Activated T-cell treated with anti-CD3 and anti-CD28 coated beads for 1 hour (primary cell): ENCODE results near the gene ZMIZ1.

Experiments
- DNase-seq: peaks from one replicate; pipeline ENCODE4 v3.0.0-alpha.2; 2020; ENCODE audit warnings: low read depth

The ZMIZ1 gene

DNA sequence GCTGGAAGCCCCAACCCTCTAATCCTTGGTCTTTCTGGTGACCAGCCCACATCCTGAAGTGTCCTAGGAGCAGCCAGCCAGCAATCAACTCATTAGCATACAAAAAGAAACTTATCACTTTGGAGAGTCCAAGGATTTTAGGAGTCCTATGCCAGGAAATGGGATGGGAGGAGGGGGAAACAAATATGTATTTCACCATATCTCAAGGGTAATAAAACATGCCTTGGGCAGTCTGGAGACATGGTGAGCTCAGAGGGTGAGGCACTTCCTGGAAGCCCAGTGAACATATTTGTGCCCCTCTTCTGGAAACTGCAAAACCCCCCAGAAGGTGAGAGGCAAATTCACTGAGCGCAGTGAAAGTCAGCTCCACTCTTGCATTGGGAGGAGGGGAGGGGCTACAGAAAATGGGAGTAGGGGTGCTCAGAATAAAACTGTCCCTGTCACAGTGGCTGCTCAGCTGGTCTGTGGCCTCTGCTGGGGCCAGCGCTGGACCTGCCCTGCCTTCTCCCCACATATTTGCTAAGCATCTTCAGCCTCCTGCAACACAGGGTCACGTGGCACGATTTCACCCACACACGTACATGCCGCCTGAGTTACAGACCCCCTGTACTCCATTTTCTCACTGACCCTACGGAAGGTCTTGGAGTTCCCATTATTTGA, 17.7 kb upstream of the ZMIZ1 start:
- DNase-seq = no peak

DNA sequence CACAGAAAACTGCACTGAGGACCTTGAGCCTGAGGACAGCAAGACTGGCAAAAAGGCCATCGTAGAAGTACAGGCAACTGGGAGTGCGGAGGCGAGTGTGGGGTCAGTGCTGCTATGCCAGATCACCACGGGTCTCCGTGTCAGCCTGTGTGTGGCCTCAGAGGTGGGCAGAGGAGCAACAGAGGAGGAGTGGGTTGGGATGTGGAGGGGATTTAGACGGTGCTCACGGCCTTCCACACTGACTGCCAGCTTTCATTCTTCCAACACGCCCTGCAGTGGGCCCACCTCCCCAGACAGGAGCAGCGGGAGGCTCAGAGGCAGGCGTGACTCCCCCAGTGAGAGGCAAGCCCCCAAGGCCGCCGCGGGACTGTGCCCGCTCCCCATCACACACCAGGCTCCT, 17.0 kb upstream of the ZMIZ1 start:
- DNase-seq = no peak

DNA sequence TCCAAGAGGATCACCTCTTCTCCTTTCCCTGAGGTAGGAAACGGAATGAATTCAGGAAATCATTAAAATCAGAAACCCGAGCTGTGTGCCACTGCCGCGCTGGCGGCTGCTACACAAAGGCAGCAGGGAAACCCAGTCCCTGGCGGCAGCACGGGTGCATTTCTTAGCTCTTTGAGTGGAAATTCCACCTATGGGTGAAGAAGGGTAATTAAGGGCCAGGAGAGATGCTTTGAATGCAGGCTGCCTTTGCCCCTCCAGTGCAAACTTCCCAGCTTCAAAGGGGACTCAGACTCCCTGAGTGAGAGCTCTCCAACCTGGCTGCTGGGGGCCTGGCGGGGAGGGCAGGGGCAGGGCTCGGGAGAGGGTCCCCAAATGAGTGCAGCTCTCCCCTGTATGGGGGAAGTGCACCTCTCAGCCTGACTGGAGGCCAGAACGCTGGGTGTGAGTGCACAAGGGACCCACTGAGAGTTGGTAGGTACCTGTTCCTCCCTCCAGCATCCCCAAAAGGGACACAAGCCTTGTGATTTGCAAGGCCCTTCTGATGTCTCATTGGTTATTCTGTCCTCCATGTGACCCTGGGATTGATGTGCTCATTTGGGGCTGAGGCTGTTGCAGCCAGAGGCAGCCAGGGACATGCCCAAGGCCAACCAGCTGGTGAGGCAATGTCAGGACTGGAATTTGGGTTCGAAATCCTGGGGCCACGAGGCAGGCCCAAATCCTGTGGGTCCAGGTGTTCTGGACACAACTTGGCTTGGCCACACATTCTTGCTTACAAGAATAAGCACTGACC, 16.3 kb upstream of the ZMIZ1 start:
- no peak for DNase-seq

DNA sequence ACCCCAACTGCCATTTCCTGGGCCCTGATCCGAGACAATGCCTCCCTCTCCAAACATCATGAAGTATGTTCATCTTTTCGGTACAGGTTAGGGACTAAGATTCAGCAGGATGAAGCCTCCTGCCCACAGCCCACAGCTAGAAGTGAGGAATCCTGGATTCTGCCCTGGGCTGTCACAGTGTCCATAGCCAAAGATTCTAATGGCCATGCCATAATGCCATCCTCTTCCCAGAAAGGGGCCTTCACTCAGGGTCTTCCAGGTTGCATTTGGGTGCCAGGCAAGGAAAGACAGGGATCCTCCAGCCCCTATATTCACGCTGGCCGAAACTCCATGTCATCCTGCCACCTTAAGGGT, 15.7 kb upstream of the ZMIZ1 start:
- DNase-seq = no peak

DNA sequence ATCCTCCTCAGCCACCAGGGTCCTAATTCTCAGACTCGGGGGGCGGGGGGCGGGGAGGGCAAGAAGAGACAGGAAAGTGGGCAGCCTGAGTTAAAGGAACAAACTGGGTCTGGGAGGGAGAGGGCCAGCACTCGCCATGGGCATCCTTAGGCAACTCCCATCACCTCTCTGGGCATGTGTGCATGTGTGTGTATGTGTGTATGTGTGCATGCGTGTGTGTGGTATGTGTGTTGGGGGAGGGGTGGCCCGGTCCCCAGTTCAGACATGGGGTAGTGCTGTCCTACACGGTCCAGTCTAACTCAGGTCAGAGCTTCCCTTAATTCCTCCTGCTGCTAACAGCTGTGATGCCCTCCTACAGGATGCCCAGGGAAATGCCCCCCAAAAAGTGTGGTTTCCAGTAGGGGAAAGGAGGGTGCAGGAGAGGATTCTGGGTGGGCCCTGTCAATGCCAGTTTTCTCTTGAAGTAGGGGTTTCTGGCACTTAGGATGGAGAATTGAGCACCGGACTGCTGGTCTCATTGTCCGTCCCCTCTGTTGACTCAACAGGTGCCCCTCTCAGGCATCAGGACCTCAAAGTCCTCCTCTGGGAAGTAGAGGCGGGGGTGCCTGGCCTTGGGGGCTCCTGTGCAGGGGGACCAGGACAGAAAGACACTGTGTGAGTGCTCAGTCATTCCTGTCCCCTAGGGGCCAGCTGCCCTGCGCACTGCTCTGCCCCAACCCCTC, 15.1 kb upstream of the ZMIZ1 start:
- no peak for DNase-seq

DNA sequence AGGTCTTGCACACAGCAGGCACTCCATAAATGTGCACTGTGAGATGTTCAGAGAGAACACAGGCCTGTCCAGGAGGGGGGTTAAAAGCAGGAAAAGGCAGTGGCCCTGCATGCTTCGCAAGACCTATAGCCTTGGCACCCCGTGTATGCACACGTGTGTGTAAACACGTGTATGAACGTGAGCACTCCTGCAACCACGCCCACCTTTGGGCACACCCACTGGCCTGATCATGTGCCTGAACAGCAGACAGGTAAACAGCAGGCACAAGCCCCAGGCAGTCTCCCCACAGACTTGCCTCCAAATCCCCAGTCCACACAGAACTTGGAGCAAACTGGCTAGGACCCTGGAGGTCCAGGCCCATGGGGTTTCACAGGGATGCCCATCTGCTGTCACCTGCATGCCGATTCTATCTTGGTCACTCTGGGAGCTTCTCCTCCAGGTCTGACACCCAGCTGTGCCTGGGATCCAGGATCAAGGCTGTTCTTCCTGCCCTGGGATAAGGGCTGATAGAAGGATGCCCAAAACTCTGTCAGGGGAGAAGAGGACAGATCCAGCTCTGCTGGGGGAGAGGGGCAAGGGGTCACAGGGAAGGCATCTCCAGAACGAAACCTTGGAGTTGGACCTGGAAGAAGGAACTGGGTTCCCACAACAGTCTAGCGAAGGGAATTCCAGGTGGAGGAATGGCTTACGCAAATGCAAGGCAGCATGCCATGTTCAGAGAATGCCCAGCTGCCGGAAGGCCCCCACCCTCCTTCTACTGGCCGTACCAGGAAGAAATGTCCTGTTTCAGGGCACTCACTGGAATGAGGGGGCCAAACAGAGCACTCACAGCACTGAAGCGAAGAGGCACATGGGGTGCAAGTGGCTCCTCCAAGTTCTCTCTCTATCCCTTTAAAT, 14.3 kb upstream of the ZMIZ1 start:
- DNase-seq = no peak

DNA sequence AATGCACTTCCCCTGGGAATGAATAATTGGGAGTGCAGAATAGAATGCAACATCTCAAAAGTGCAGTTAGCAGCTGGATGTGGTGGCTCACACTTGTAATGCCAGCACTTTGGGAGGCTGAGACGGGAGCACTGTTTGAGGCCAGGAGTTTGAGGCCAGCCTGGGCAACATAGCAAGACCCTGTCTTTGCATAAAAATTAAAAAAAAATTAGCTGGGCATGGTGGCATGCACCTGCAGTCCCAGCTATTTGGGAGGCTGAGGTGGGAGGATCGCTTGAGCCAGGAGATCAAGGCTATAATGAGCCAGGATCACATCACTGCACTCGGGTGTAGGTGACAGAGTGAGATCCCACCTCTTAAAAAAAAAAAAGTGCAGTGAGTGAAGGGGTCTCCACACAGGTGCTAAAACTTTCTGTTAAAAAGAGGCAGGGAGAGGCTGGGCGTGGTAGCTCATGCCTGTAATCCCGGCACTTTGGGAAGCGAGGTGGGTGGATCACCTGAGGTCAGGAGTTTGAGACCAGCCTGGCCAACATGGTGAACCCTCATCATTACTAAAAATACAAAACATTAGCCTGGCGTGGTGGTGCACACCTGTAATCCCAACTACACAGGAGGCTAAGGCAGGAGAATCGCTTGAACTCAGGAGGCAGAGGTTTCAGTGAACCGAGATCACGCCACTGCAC, 13.5 kb upstream of the ZMIZ1 start:
- no peak for DNase-seq

DNA sequence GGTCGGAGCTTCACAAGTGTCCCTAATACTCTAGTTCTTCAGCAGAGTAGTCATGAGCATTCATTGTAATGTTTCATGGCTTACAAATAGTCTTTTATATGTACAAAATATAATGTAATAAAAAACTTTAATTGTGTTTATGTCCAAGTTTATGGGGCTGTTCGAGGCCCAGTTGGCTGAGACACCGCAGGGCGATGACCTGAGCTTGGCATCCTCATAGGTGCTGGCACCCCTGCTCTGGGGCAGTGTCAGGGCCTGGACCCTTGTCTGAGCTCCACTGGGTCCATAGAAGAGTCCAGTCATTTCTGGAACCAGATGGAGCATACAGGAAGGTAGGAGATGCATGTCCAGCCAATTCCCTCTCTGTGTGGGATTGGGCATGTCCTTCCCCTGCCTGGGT, 12.9 kb upstream of the ZMIZ1 start:
- no peak for DNase-seq

DNA sequence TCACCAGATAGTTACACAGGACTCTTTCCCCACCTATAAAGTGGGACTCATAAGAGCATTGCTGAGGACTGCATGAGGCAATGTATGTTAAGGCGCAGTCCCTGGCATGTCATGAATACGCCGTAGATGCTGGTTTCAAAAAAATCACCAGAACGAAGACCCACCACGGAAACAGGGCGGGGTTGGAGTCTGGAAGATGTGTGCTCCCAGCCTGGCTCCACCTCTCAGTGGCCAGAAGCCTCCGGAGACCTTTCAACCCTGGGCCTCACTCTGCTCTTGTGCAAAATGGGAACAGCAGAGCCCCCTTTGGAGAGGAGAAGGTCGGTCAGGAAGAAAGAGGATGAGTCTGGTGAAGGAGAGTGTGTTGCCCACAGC, 12.4 kb upstream of the ZMIZ1 start:
- DNase-seq = no peak

DNA sequence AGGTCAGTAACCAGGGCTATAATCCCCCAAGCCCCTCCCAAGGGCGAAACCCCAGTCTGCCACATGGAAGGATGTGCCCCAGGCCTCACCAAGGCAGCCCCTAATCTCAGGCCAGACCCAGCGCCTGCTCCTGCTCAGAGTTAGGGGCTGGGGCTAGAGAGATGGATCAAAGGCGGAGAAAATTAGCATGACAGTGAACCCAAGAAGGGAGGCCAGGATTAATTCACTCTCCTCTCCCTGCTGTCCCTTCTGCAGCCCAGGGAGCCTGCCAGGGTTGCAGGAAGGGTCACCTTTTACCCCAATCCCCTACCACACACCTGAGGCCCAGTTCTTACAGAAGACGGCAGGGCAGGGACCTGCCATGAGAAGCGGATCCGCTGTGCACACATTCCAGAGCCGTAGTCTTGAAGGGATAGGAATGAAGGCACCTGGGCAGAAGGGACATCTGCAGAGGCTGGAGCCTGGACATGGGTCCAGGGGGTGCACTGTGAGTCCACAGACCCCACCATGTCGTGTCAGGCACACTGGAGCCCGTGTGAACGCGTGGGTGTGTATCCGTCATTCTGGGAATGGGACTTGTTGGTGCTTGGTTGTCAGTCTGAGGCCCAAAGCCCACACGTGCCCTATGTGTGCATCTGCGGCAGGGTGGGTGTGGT, 11.9 kb upstream of the ZMIZ1 start:
- DNase-seq = no peak

DNA sequence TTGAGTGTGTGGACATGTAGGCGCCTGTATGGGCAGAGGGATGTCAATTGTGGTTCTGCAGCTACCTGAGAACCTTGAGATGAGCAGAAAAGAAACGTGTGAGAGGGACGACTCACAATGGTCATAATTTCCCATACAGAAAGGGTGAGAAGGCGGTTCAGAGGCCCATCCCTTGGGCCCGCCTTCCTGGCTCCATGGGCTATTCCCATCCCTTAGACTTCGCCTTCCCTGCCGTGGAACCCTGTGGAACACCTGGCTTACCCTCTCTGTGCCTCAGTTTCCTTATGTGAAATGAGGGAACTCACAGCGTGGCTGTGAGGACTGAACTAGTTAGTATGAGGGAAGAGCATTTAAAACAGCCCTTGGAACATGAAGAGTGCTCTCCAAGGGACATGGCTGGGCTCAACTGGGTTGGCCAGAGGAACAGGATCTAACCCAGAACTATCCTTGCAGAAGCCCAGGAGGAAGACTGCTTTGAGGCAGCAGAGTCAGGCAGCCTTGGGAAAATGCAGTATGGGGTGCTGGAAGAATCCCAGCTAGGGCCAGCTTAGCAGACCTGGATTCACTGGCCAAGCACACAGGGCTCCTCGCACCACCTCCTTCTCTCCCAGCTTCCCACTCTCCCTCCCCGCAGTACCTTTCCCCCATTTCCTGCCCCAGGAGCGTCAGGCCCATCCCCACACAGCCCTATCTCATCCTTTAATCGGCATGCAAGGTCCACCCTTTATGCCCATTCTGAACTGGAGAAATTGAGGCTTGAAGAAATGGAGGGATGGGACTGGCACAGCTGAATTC, 11.1 kb upstream of the ZMIZ1 start:
- DNase-seq = no peak

DNA sequence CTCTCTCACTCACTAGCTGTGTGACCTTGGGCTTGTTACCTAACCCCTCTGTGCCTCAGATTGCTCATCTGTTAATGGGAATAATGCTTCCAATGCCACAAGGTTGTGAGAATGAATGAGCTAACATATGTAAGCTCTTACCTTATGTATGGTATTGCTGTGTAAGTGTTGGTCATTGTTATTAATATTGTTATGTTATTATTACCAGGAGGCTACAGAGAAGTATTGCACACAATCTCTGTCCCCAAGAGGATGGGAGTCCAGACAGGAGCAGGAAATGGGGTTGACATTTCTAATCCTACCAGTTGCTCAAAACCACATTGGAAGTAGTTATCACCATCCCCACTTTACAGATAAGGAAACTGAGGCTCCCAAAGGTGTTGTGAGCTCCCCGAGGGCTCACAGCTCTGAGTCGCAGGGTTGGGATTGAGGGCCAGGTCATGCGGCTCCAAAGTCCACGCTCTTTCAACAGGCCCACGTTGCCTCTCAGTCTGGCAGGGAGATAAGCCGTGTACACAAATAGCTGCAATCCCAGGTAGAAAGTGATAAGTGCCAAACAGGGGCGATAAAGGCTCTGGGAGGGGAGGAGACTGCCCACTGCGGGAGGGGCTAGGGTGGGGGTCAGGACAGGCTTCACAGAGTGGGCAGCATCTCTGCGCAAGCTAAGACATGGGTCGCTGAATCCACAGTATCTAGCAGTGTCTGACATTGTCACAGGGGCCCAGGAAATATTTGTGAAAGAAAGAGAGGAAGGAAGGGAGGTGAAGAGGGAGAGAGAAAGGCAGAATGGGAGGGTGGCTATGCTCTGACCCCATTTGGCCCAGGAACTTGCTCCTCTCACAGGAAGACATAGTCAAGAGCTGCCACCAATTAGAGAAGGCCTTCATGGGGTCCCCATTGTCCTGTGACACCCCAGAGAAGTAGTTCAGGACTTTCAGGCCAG, 9.6 kb upstream of the ZMIZ1 start:
- DNase-seq = no peak

DNA sequence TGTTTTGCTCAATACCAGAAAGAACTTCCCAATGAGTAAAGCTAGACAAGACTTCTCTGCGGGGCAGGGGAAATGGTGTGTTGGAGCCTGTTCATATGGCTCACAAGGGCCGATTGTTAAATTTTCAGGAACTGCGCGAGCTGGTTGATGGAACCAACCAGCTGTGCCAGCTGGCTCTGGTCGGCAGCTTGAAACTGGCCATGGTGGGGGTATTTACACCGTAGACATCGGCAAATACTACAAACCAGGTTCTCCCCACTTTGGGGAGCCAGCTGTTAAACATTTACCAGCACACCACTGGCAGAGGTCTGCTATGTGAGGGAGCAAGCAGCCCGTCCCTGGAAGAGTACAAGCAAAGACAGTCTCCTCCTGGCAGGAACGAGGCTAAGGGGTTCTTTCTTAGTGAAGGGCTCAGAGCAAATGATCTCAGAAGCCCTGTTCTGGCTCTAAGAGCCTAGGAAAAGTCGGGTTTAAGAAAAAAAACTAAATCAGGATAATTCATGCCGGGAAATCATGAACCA, 8.8 kb upstream of the ZMIZ1 start:
- no peak for DNase-seq

DNA sequence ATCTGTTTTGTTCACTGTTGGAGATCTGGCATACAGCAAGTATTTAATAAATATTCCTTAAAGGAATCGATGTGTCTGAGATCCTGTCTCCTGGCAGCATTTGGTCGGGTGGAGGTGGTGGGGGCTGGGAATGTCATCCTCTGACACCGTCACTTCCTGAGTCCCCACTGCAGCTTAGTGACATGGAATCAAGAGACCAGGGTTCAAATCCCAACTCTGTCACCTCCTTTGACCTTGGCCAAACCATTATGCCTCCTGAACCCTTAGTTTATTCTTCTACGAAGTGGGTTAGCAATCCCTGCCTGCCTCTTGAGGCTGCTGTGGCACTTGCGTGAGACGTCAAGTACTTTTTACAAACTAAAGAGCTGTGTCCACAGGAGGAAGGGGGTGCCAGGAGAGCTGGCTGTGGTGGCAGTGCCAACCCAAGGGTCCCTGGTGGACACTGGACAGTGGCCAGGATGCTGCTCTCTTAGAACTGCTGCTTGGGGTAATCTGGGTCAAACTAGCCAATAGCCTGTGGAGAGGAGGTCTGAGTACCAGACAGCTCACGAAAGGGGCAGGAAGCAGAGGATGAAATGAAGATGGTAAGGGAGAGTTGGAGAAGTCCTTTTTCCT, 8.0 kb upstream of the ZMIZ1 start:
- no peak for DNase-seq

DNA sequence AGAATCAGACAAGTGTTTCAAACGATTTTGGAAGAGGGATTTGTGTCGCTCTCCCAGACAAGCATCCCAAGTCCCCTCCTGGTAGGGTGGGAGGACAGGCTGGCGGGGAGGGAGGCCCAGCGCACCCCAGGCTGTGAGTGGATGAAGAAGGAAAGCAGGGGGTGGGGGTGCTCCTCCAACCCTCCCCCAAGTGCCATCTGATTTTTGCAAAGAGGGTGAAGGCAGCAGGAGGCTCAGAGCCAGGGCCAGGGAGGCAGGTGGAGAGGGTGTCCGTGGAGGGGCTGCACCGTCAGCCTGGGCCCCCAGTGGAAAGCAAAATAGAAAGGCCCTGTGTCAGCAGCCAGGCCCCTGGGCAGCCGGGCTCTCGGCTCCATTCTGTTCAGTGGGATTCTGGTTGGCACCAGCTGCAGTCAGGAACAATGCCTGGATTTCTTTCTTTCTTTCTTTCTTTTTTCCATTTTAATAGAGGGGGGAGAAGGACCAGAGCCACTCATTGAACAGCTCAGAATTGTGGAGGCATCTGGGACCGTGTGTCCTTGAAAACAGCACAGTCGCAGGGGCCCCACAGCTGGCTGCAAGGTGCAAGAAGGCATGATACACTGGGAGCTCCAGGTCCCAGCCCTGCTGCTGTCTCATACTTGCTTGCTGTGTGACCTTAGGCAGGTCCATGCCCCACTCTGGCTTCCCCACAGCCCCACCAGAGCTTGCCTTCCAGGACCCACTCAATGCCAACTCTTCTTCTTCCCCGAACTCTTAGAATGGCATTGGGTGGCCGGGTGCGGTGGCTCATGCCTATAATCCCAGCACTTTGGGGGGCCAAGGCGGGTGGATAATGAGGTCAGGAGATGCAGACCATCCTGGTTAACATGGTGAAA, 7.1 kb upstream of the ZMIZ1 start:
- DNase-seq = no peak

DNA sequence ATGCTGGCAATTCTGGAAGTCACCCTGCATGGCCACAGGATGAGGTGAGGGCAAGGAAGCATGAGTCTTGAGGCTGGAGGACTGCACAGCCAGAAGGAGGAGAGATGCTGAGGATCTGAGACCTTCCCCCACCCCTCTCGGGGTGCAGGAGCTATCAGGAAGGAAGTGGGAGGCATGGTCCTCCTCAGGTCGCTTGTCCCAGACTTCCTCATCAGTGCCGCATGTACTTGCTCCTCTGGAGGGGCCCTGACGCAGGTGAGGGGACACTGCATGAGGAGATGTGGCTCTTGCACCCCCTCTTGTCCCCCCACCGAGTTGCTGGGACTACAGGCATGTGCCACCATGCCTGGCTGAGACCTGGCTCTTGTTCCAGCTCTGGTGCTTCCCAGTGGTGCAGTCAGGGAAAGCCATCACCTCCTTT, 5.7 kb upstream of the ZMIZ1 start:
- no peak for DNase-seq

DNA sequence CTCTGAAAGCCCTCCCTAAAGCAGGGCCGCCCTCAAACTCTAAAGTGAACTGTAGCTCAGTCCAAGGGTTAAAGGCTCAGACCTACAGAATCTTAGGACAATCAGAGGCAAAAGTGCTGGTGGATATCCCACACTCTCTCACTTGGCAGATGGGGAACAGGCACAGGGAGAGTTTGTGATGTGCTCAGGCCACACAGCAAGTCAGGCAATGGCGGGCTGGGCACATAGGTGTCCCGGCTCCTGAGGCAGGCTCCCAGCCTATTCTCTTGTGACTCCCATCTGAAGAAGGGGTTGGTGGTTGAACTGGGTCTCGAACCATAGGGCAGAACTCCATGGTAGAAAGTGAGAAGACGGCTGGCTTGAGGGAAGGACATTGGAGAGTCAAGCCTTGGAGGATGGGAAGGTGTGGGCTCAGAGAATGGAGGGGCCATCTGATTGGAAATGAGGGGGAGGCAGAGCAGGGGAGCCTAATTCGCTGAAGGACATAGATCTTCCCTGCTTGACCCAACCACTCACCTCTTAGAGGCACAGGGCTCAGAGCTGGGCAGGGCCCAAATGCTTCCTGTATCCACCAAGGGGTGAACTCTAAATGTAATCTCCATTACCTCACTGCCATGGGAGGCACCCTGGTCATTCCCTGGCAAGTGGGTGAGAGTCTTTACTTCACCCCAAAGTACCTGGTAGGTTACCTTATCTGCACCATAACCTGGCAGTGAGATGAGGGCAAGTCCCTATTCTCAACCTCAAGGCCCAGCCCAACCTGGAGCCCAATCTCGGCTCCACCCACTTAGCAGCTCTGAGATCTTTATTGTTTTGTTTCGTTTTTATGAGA, 4.9 kb upstream of the ZMIZ1 start:
- DNase-seq = no peak
